Inferior parietal cortex (tissue), 1 donor: ENCODE measurements around the gene POM121C.
"Not testable (repeated sequence)": the region's sequence is repeated elsewhere in the genome, so short reads cannot be mapped to it uniquely, and the experiment has no call there.

Experiments
- DNase-seq: peaks from one replicate; pipeline ENCODE4 v3.0.0-alpha.2; 2016; ENCODE audit errors: extremely low spot score

POM121C gene

DNA sequence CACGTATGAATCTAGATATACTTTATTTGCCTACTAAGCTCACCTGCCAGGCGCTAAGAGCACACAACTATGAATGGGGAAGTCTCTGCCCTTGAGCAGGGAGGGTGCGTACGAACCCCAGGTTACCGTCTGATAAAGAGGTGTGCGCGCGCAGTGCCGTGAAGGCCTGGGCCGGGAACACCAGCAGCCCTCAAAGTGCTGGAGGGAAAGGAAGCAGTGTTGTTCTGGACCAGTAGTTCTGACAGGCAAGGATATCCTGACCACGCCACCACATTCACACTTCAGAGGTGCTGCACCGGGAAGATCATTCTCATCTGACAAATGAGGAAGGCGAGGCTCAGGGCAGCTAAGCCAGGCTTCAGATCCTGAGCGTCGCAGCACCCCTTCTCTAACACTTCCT is 62.6 kb downstream of the POM121C start:
- DNase-seq: not testable (repeated sequence)

DNA sequence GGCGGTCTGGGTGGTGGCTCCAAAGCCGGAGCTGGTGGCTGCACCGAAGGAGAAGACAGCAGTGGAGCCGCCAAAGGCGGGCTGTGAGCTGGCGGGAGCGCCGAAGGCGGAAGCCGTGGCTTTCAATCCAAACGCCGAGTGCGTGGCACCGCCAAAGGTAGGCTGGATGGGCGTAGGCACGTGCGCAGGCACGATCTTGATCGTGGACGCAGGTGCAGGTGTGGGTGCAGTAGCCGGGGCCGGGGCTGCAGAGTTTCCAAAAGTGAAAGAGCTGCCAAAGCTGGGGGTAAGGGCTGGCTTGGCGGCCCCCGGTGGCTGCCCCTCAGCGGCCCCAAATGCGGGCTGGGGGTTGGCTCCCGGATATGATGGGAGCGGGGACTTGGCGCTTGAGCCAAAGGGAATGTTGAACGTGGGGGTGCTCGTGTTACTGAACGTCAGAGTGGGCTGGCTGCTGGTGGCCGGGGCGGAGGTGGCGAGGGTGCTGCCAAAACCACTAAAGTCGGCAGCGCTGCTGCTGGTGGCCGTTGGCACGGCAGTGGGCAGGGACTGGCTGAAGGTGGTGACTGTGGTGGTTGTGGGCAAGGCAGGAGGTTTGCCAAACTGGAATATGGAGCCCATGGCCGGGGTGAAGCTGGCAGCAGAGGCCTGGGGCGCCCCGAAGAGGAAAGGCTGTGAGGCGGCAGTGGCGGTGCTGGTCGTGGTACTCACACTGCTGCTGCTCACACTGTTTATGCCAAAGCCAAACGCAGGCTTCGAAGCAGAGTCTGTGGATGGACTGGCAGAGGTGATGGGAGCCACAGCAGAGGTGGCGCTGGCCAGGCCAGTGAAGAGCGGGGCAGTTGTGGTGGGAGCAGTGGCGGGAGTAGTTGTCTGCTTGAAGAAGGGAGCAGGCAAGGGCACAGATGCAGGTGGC is 64.0 kb downstream of the POM121C start:
- not testable (repeated sequence) for DNase-seq

DNA sequence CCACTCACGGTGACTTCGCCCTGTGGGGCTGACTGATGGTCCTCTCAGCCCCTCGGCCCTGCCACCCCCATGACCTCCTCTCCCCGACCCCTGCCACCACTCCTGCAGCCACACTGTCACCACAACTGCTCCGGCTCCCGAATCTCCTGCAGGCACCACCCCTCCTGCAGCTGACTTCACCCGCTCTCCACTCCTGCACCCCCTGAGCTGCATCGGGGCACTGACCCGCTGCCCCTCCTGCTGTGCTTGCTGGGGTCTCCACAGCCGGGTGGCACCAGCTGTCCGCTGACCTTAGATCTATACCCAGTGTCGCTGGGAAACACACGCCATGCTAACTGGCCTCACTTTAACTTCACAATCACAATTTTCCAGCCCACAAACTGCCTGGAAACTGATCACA is 65.9 kb downstream of the POM121C start:
- not testable (repeated sequence) for DNase-seq

- DNase-seq: not testable (repeated sequence)
Measured at GRCh38 chr7:75419693-75420092, 66.4 kb downstream of the POM121C start.

- not testable (repeated sequence) for DNase-seq
Measured at GRCh38 chr7:75419210-75419609, 66.9 kb downstream of the POM121C start.

- not testable (repeated sequence) for DNase-seq
Measured at GRCh38 chr7:75418292-75418858, 67.7 kb downstream of the POM121C start.

DNA sequence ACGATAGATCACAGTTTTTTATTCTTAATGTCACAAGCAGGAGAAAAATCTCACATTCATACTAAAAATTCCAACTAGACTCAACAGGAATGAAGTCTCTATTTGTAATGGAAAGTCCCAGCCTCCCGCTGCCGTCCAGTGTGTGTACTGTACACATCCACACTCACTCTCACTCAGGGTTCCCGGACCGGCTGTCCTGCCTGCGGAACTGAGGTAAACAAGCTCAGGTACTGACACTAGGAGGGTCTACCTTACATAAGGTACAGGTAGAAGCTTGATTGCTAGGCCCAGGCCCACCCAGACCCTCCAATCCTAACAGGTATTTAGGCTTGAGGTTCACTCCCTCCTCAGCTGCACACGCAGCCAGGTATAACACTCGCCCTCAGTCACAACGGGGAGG is 69.3 kb downstream of the POM121C start:
- DNase-seq: not testable (repeated sequence)

DNA sequence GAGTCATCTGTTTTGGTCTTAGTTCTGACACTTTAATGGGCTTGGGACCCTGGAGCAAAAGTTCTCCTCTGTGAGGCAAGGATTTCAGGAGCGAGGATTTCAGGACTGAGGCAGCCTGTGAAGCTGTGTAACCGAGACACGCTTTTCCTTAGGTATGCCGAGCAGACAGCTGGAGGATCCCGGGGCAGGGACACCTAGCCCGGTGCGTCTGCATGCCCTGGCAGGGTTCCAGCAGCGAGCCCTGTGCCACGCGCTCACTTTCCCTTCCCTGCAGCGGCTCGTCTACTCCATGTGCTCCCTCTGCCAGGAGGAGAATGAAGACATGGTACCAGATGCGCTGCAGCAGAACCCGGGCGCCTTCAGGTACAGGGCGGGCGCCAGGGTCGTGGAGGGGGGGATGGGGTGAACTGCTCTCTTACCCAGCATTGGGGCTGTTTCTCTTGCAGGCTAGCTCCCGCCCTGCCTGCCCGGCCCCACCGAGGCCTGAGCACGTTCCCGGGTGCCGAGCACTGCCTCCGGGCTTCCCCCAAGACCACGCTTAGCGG is 70.2 kb downstream of the POM121C start:
- DNase-seq: not testable (repeated sequence)

DNA sequence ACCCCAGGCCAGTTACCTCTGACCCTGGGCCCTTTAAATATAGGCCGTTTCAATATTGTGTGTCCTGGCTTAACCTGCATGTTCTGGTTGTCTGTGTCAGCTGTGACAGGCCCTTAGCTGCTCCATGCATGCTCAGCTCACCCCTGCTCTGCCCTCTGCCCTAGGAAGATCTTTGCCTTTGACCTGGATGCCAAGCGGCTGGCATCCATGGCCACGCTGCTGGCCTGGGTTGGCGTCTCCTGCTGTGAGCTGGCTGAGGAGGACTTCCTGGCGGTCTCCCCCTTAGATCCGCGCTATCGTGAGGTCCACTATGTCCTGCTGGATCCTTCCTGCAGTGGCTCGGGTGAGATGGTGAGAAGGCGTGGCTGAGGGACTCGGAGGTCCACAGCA is 70.7 kb downstream of the POM121C start:
- not testable (repeated sequence) for DNase-seq

DNA sequence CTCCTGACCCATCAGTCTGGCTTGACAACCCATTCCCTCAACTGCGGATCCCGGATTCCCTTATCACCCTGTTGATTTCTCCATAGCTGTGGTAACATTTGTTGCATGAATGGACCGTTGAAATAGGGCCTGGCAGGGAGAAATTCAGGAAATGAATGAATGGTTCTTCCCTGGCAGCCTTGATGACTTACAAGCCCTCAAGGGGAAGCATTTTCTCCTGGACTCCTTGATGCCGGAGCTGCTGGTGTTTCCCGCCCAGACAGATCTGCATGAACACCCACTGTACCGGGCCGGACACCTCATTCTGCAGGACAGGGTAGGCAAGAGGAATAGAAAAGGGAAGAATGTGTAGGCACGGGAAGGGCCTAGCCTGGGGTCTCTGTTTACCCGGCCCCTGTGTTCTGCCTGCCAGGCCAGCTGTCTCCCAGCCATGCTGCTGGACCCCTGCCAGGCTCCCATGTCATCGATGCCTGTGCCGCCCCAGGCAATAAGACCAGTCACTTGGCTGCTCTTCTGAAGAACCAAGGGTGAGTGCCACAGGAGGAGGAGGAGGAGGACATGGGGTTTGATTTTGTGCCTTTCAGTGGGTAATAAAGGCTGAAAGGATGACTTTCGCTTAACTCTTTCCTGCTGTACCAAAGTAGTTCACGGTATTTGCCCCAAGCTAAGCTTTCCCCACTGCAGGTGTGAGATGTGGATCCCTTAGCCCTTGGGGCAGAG is 71.2 kb downstream of the POM121C start:
- DNase-seq: not testable (repeated sequence)

DNA sequence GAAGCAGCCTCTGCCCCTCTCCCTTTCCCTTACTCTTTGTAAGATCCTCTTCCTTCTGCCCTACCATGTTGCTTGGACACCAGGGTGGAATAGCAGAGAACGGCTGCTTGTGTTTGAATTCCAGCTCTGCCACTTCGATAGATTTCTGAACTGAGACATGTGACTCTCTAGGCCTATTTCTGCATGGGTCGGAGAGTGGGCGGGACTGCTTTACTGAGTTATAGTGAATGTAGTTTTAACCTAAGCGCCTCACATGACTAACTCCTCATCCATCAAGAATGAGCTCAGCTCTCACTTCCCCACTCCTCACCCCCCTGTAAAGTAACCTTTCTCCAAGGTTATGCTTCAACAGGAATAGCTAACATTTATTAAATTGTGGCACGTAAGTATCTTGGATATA is 71.9 kb downstream of the POM121C start:
- not testable (repeated sequence) for DNase-seq

GRCh38 chr7:75410823-75411173 is 75.3 kb downstream of the POM121C start:
- DNase-seq: not testable (repeated sequence)

DNA sequence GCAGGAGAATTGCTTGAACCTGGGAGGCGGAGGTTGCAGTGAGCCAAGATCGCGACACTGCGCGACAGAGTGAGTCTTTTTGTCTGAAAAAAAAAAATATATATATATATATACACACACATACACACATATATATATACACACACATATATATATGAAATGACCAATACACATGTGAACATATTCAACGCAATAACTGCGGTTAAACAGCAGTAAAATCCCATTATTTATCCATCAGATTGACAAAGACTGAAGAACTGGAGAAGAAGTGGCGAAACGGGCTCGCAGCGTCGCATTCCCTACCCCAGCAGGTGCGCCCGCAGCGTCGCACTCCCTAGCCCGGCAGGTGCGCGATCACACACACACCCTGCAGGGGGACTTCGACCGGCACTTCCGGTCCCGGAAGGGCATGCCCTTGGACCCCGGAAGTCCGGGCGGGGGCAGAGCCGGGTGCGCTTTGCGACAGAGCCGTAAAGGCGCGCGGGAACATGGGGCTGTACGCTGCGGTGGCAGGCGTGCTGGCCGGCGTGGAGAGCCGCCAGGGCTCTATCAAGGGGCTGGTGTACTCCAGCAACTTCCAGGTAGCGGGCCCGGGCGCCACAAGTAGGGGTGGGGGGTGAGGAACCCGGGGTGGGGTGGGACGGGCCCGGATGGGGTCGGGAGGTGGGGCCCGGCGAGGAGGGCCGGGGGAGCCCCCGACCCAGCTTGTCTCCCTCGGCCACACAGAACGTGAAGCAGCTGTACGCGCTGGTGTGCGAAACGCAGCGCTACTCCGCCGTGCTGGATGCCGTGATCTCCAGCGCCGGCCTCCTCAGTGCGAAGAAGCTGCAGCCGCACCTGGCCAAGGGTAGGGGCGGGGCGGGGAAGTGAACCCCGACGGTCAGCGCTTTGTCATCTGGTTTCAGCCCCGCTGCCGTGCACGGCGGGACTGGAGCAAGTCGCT is 75.9 kb downstream of the POM121C start:
- not testable (repeated sequence) for DNase-seq

GRCh38 chr7:75404663-75405062 is 81.4 kb downstream of the POM121C start:
- not testable (repeated sequence) for DNase-seq

DNA sequence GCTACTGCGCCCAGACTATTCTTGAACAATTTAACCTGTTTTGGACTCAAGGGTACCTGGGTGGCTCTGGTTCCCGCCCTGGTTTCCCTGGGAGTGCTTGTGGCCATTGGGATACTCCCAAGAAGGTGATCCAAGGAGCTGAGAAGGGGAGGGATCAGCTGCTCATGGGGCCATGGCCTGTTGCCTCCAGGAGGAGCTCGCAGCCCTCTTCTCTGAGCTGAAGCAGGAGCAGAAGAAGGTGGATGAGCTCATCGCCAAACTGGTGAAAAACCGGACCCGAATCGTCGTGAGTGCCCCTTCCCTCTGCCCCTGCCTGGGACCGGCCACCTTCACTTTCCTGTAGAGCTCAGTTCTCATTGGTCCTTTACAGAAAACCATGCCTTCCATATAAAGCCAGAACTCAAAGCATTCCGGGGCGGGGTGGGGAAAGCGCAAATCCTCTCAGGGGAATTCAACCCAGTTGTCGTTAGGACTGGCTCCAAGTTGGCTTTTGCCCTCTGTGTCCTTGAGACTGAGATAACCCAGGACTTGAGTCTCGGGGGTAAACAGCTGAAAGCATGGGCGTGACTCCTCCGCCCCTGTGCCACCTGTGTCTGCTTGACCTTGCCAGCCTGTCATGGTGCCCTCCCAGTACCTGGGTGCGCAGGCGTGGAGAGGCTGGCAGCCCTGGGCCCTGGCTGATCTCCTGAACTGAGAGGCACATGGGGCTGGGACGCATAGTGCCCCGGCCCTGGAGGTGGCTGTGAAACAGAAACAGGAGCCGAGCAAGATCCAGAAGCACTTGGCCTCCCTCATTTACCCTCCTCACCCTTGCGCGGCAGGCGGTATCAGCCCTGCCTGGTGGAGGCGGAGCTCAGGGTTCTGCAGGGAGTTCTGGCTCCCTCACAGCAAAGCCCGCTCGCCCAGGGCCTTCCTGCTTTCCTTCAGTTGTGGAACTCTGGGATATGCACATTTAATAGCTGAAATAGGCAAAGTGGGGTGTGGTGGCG is 82.3 kb downstream of the POM121C start:
- DNase-seq: not testable (repeated sequence)

GRCh38 chr7:75400575-75400974 is 85.5 kb downstream of the POM121C start:
- not testable (repeated sequence) for DNase-seq

- DNase-seq: not testable (repeated sequence)
Measured at GRCh38 chr7:75398771-75399700, 87.1 kb downstream of the POM121C start.

- not testable (repeated sequence) for DNase-seq
Measured at GRCh38 chr7:75397865-75398264, 88.2 kb downstream of the POM121C start.

DNA sequence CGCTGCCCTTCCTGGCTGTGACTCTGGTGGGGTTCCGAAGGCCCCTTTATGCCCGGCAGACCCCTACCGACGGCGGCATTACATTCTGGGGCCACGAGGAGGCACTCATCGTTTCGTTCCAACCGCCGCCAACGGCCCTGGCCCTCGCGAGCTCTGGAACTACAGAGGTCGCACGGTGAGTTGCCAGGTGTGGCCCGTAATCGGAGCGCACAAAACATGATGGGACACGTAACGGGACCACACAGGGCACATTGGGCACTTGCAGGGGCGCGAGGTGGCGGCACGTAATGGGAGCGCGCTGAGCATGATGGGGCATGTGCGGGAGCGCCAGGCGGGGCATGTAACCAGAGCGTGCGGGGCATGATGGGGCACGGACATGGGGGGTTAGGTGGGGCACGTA is 90.8 kb downstream of the POM121C start, which contains the start of gene TRIM73:
TSS of gene TRIM73 (plus strand) at position 301 of the 400 bp plus-strand sequence. CDS start 3,305 bp downstream, outside the sequence.
- DNase-seq: not testable (repeated sequence)
